ENCODE data around the gene MED13.

- TF ChIP-seq POLR2A (IDR thresholded peaks at IDR 0.05; ENCODE audit: low read length) (no peak), GATA1 (IDR thresholded peaks at IDR 0.05; ENCODE audit: low read depth, low read length) (no peak)
These were observed 34.5 kb upstream of the MED13 start for GRCh38 chr17:62099532-62099931.
